Neural crest cell (in vitro differentiated cells): ENCODE measurements around the gene HENMT1. TPM values are rescaled to one million over a fixed set of nuclear protein-coding genes. Genes with fewer than 3 reads are reported as not detected.

ENCODE experiments used
- DNase-seq: peaks from one replicate; pipeline ENCODE4 v3.0.0; 2021; ENCODE audit warnings: low read depth, mixed read lengths, low spot score
- H3K27ac Mint-ChIP-seq: one replicate; pipeline ENCODE4 v1.8.0; 2021; ENCODE audit warnings: mild to moderate bottlenecking, mixed read lengths; ENCODE audit not compliant: unreplicated experiment
- H3K27me3 Mint-ChIP-seq: 2 replicates; pipeline ENCODE4 v1.8.0; 2021; ENCODE audit warnings: low read depth, mild to moderate bottlenecking, mixed read lengths
- H3K36me3 Mint-ChIP-seq: 2 replicates; pipeline ENCODE4 v1.8.0; 2021; ENCODE audit warnings: low read depth, mild to moderate bottlenecking, mixed read lengths
- H3K4me1 Mint-ChIP-seq: 2 replicates; pipeline ENCODE4 v1.8.0; 2021; ENCODE audit warnings: mixed read lengths
- H3K4me3 Mint-ChIP-seq: one replicate; pipeline ENCODE4 v1.8.0; 2021; ENCODE audit warnings: mild to moderate bottlenecking, mixed read lengths
- H3K9me3 Mint-ChIP-seq: 2 replicates; pipeline ENCODE4 v1.8.0; 2021; ENCODE audit warnings: mixed read lengths
- CTCF ChIP-seq: fragments of 200-600 bp; sonication (generic); conservative IDR thresholded peaks from 2 replicates; pipeline ENCODE4 v1.5.0; 2021; ENCODE audit warnings: antibody characterized with exemption, mild to moderate bottlenecking
- total RNA-seq: library from RNA; stranded (reverse); gene quantifications from 2 replicates; pipeline ENCODE4 v1.2.1, GENCODE V29; 2021

HENMT1 gene
- total RNA-seq, 1 donor from 2014 or later, result 9.0 TPM

- no peak for TF ChIP-seq CTCF
Measured at GRCh38 chr1:108634521-108634920, 26.4 kb downstream of the HENMT1 start.

GRCh38 chr1:108628665-108629064, 32.2 kb downstream of the HENMT1 start:
- H3K9me3 Mint-ChIP-seq, result no peaks in the 10 kb centered on the region
- TF ChIP-seq CTCF, result no peak
- no peak overlapping the region for H3K27ac Mint-ChIP-seq
- H3K4me3 Mint-ChIP-seq, result no peak overlapping the region
- peaks cover 3% of the 10 kb centered on the region for H3K36me3 Mint-ChIP-seq
- H3K27me3 Mint-ChIP-seq, result no peaks in the 10 kb centered on the region
- H3K4me1 Mint-ChIP-seq, result no peaks in the 10 kb centered on the region
- no peak for DNase-seq

More at GRCh38 chr1:108634521-108634920, 26.4 kb downstream of the HENMT1 start:
- H3K9me3 Mint-ChIP-seq, result peaks cover under 1% of the 10 kb centered on the region
- no peak overlapping the region for H3K4me3 Mint-ChIP-seq
- H3K27me3 Mint-ChIP-seq, result no peaks in the 10 kb centered on the region
- H3K4me1 Mint-ChIP-seq, result no peaks in the 10 kb centered on the region
- peaks cover 7% of the 10 kb centered on the region for H3K36me3 Mint-ChIP-seq
- no peak overlapping the region for H3K27ac Mint-ChIP-seq
- DNase-seq, result no peak

GRCh38 chr1:108627951-108628350, 32.9 kb downstream of the HENMT1 start:
- Mint-ChIP-seq H3K4me1 (no peaks in the 10 kb centered on the region), H3K9me3 (no peaks in the 10 kb centered on the region), H3K36me3 (peaks cover 3% of the 10 kb centered on the region), H3K27me3 (no peaks in the 10 kb centered on the region), H3K4me3 (no peak overlapping the region), H3K27ac (no peak overlapping the region)
- DNase-seq, result no peak
- no peak for TF ChIP-seq CTCF

GRCh38 chr1:108627256-108627655, 33.6 kb downstream of the HENMT1 start:
- TF ChIP-seq CTCF, result no peak
- H3K4me1 Mint-ChIP-seq, result no peaks in the 10 kb centered on the region
- no peaks in the 10 kb centered on the region for H3K9me3 Mint-ChIP-seq
- no peak overlapping the region for H3K27ac Mint-ChIP-seq
- no peak for DNase-seq
- H3K4me3 Mint-ChIP-seq, result no peak overlapping the region
- peaks cover 2% of the 10 kb centered on the region for H3K36me3 Mint-ChIP-seq
- H3K27me3 Mint-ChIP-seq, result no peaks in the 10 kb centered on the region

GRCh38 chr1:108624069-108624468, 36.8 kb downstream of the HENMT1 start:
- no peak overlapping the region for H3K27ac Mint-ChIP-seq
- no peak overlapping the region for H3K4me3 Mint-ChIP-seq
- H3K36me3 Mint-ChIP-seq, result no peaks in the 10 kb centered on the region
- H3K9me3 Mint-ChIP-seq, result no peaks in the 10 kb centered on the region
- H3K4me1 Mint-ChIP-seq, result no peaks in the 10 kb centered on the region
- H3K27me3 Mint-ChIP-seq, result no peaks in the 10 kb centered on the region
- no peak for TF ChIP-seq CTCF
- no peak for DNase-seq

- no peaks in the 10 kb centered on the region for H3K27me3 Mint-ChIP-seq
- H3K4me3 Mint-ChIP-seq, result no peak overlapping the region
- H3K9me3 Mint-ChIP-seq, result no peaks in the 10 kb centered on the region
- H3K36me3 Mint-ChIP-seq, result no peaks in the 10 kb centered on the region
- no peaks in the 10 kb centered on the region for H3K4me1 Mint-ChIP-seq
- TF ChIP-seq CTCF, result no peak
- no peak overlapping the region for H3K27ac Mint-ChIP-seq
- no peak for DNase-seq
Measured at GRCh38 chr1:108617724-108618056, 43.2 kb downstream of the HENMT1 start.
